Anterior cingulate cortex (tissue), 58 donors: Measurements from ENCODE around the gene ZFP1.

Source experiments
- DNase-seq, 58 donors: peaks; one replicate each; lab custom pipeline; 2025; lab: John Stamatoyannopoulos, UW

Gene ZFP1

DNA sequence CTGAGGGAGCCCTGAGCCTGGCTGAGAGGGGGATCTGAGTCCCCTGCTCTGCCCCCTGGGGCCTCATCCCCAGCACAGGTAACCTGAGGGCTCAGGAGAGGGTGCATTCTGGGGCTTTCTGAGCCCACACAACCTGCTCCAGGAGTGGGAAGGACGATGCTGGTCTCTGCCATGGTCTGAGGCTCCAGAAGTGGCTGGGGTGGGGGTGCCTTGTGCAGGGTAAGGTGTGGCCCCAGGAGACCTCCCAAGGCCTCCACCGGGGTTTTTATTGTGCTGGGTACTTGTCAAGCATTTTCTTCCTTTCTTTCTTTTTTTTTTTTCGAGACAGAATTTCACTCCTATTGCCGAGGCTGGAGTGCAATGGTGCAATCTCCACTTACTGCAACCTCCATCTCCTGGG is 70.8 kb downstream of the ZFP1 start:
- DNase-seq, result no peak

DNA sequence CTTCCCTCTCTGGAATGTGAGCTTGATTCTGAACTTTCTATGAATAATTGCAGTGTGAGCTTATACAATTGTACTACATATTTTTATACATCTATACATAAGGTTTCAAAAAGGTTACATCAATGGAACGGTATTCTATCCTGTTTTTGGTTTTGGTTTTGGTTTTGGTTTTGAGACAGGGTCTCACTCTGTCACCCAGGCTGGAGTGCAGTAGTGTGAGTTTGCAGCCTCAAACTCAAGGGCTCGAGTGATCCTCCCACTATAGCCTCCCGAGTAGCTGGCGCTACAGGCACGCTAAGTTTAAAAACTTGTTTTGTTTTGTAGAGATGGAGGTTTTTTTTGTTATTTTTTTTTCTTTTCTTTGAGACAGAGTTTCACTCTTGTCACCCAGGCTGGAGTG is 71.5 kb downstream of the ZFP1 start:
- no peak for DNase-seq
